IMR-90 (cell line): ENCODE results near the gene OR10J1. TPM values are rescaled to one million over a fixed set of nuclear protein-coding genes. Genes with fewer than 3 reads are reported as not detected.

Experiments used
- ATAC-seq: fragments of 200-7000 bp; cut with Tn5 transposase; 2 replicates; pipeline ENCODE4 v1.9.1; 2020; ENCODE audit warnings: low read depth, mild to moderate bottlenecking, moderate library complexity
- BruUV-seq: library from RNA; stranded (reverse); fragments of 400-500 nt; replicated peaks from 2 replicates; lab custom pipeline; 2021; lab: Mats Ljungman, UMichigan
- CTCF ChIA-PET: fragments of 300-600 bp; formaldehyde crosslinking; extraction: SDS; loops from one replicate; lab custom pipeline; 2021; ENCODE audit warnings: antibody characterized with exemption; lab: Yijun Ruan, JAX
- POLR2A ChIA-PET: fragments of 300-600 bp; sonication (Branson Sonifier 250); formaldehyde crosslinking; loops from one replicate; lab custom pipeline; 2022; ENCODE audit warnings: antibody characterized with exemption; ENCODE audit not compliant: unreplicated experiment; lab: Charles Lee
- DNase-seq: peaks from one replicate; pipeline ENCODE4 v3.0.0; 2013
- H2AFZ ChIP-seq: replicated peaks from 2 replicates; pipeline ENCODE3; 2013; ENCODE audit warnings: low read length, mild to moderate bottlenecking; ENCODE audit not compliant: poor library complexity
- H2AK5ac ChIP-seq: 2 replicates; pipeline ENCODE4 v1.6.1; 2013; ENCODE audit warnings: low read depth, low read length, inconsistent platforms
- H2AK9ac ChIP-seq: replicated peaks from 2 replicates; pipeline ENCODE3; 2013; ENCODE audit warnings: mild to moderate bottlenecking, low read depth, low read length, moderate library complexity; ENCODE audit not compliant: poor library complexity
- H2BK120ac ChIP-seq: 2 replicates; pipeline ENCODE4 v1.6.1; 2013; ENCODE audit warnings: low read depth, low read length, inconsistent platforms
- H2BK15ac ChIP-seq: 3 replicates; pipeline ENCODE4 v1.6.1; 2013; ENCODE audit warnings: low read depth, low read length, inconsistent platforms
- H2BK20ac ChIP-seq: 2 replicates; pipeline ENCODE4 v1.6.1; 2013; ENCODE audit warnings: low read depth, mild to moderate bottlenecking, inconsistent platforms, low read length, moderate library complexity
- H2BK5ac ChIP-seq: 2 replicates; pipeline ENCODE4 v1.6.1; 2013; ENCODE audit warnings: mild to moderate bottlenecking, low read depth, low read length, inconsistent platforms; ENCODE audit not compliant: poor library complexity, severe bottlenecking
- H3K14ac ChIP-seq: replicated peaks from 2 replicates; pipeline ENCODE4 v1.6.1; 2013; ENCODE audit warnings: low read depth, low read length, inconsistent platforms
- H3K18ac ChIP-seq: 2 replicates; pipeline ENCODE4 v1.6.1; 2013; ENCODE audit warnings: low read depth, low read length, control low read depth
- H3K23ac ChIP-seq: 2 replicates; pipeline ENCODE4 v1.6.1; 2013; ENCODE audit warnings: low read depth, low read length, inconsistent platforms
- H3K27ac ChIP-seq: 2 replicates; pipeline ENCODE4 v1.5.1; 2013; ENCODE audit warnings: mild to moderate bottlenecking, control low read depth, low read length; ENCODE audit not compliant: insufficient read depth
- H3K27me3 ChIP-seq: 2 replicates; pipeline ENCODE4 v1.6.1; 2013; ENCODE audit warnings: low read length; ENCODE audit not compliant: control insufficient read depth, insufficient read depth
- H3K36me3 ChIP-seq: 2 replicates; pipeline ENCODE4 v1.6.1; 2013; ENCODE audit warnings: low read length, mixed read lengths; ENCODE audit not compliant: control insufficient read depth, insufficient read depth
- H3K4ac ChIP-seq: 2 replicates; pipeline ENCODE4 v1.6.1; 2013; ENCODE audit warnings: low read depth, low read length, inconsistent platforms
- H3K4me1 ChIP-seq: 2 replicates; pipeline ENCODE4 v1.6.1; 2013; ENCODE audit warnings: low read length, mixed read lengths; ENCODE audit not compliant: control insufficient read depth, insufficient read depth
- H3K4me2 ChIP-seq: 2 replicates; pipeline ENCODE4 v1.6.1; 2013; ENCODE audit warnings: low read depth, mild to moderate bottlenecking, control low read depth, low read length, moderate library complexity
- H3K4me3 ChIP-seq: 2 replicates; pipeline ENCODE4 v1.5.1; 2013; ENCODE audit warnings: low read depth, mild to moderate bottlenecking, control low read depth, low read length, moderate library complexity; ENCODE audit not compliant: insufficient read depth
- H3K56ac ChIP-seq: 2 replicates; pipeline ENCODE4 v1.6.1; 2013; ENCODE audit warnings: low read length, inconsistent platforms; ENCODE audit not compliant: insufficient read depth; ENCODE audit errors: extremely low read depth
- H3K79me1 ChIP-seq, 2 experiments: 2 replicates each; pipeline ENCODE4 v1.6.1; 2013; ENCODE audit warnings: low read length in 2 of 2, inconsistent platforms in 1 of 2, low read depth in 1 of 2
- H3K9ac ChIP-seq: 2 replicates; pipeline ENCODE4 v1.6.1; 2013; ENCODE audit warnings: low read depth, low read length, control low read depth
- H3K9me1 ChIP-seq: 2 replicates; pipeline ENCODE4 v1.6.1; 2013; ENCODE audit warnings: low read length, inconsistent platforms; ENCODE audit not compliant: insufficient read depth
- H3K9me3 ChIP-seq: 2 replicates; pipeline ENCODE4 v1.6.1; 2013; ENCODE audit warnings: low read length; ENCODE audit not compliant: control insufficient read depth, insufficient read depth
- H4K20me1 ChIP-seq: 2 replicates; pipeline ENCODE4 v1.6.1; 2013; ENCODE audit warnings: low read length, inconsistent platforms; ENCODE audit not compliant: insufficient read depth
- H4K5ac ChIP-seq: 2 replicates; pipeline ENCODE4 v1.6.1; 2013; ENCODE audit warnings: mild to moderate bottlenecking, low read depth, low read length, control low read depth
- H4K8ac ChIP-seq, 2 experiments: 2 replicates each; pipeline ENCODE4 v1.6.1; 2013; ENCODE audit warnings: low read depth in 2 of 2, low read length in 2 of 2, control low read depth in 1 of 2, inconsistent platforms in 1 of 2
- H4K91ac ChIP-seq: 2 replicates; pipeline ENCODE4 v1.6.1; 2013; ENCODE audit warnings: low read depth, low read length, inconsistent platforms; ENCODE audit not compliant: insufficient read depth
- CTCF ChIP-seq: conservative IDR thresholded peaks from 2 replicates; pipeline ENCODE4 v1.5.1; 2012; ENCODE audit warnings: mild to moderate bottlenecking, low read depth, low read length, improper control_type of control experiment
- POLR2A ChIP-seq: IDR thresholded peaks from 2 replicates; pipeline ENCODE4 v1.6.1; 2012; ENCODE audit warnings: mild to moderate bottlenecking, low read depth, low read length
- RAD21 ChIP-seq: IDR thresholded peaks from 2 replicates; pipeline ENCODE4 v1.6.1; 2012; ENCODE audit warnings: low read length, improper control_type of control experiment
- RCOR1 ChIP-seq: IDR thresholded peaks from 2 replicates; pipeline ENCODE4 v1.6.1; 2012; ENCODE audit warnings: mild to moderate bottlenecking, low read length, improper control_type of control experiment; ENCODE audit not compliant: insufficient replicate concordance
- RFX5 ChIP-seq: IDR thresholded peaks from 2 replicates; pipeline ENCODE4 v1.8.0; 2012; ENCODE audit warnings: low read depth, mild to moderate bottlenecking, low read length, moderate library complexity
- WGBS, 2 experiments: methylation state at CpG; one replicate each; pipeline versions ENCODE4 v1.1.5 to v1.1.7; 2013; ENCODE audit warnings: missing lambda C conversion rate in 2 of 2; ENCODE audit not compliant: insufficient read length in 1 of 2; ENCODE audit errors: extremely low coverage in 2 of 2; 5-methylcytosine and 5-hydroxymethylcytosine counted together
- dilution Hi-C: fragments of 300-500 bp; cut with HindIII; formaldehyde crosslinking; loops from one replicate; pipeline ENCODE4 v1.14.3; 2018; ENCODE audit warnings: low sequenced_read_pairs; ENCODE audit not compliant: unreplicated experiment
- in situ Hi-C: fragments of 300-500 bp; cut with MboI; formaldehyde crosslinking; loops from 3 replicates; pipeline ENCODE4 v1.14.3; 2019; ENCODE audit warnings: low sequenced_read_pairs, inconsistent platforms, mixed read lengths
- intact Hi-C: fragments of 100-400 bp; cut with micrococcal nuclease; formaldehyde crosslinking; loops from 2 replicates; pipeline ENCODE4 v1.10.0; 2022
- polyA plus RNA-seq, 3 experiments: library from polyadenylated mRNA; depleted of rRNA; stranded (reverse); fragments of >200 nt; gene quantifications; 2 replicates each; pipeline ENCODE4 v1.2.3, GENCODE V29; 2012; ENCODE audit warnings: low replicate concordance in 1 of 3
- total RNA-seq: library from RNA; depleted of rRNA; stranded (reverse); fragments of >200 nt; gene quantifications from 2 replicates; pipeline ENCODE4 v1.2.3, GENCODE V29; 2012; rRNA removed

Gene OR10J1
- total and polyA plus RNA-seq, 2 of the 4 experiments (the other 2 are of a cell fraction) = not detected

- no TSS peak for BruUV-seq
- H3K9ac ChIP-seq = no peak overlapping the region
- no CpG with 5 or more reads among the region's 4 CpGs for WGBS, 2 experiments
- no peaks in the 10 kb centered on the region for H3K36me3 ChIP-seq
- H3K27me3 ChIP-seq = no peaks in the 10 kb centered on the region
- CTCF ChIA-PET = no interaction called here
- no peak overlapping the region for H2AFZ ChIP-seq
- DNase-seq (no peak), ATAC-seq (no peak)
- H2BK5ac ChIP-seq = no peak overlapping the region
- H2AK9ac ChIP-seq = no peak overlapping the region
- peaks cover 5% of the 10 kb centered on the region; the same call in 1 of the 2 replicates for H3K9me3 ChIP-seq
- no peak overlapping the region for H3K4me2 ChIP-seq
- no peak overlapping the region for H3K4ac ChIP-seq
- H2AK5ac ChIP-seq = no peak overlapping the region
- no peaks in the 10 kb centered on the region for H3K79me1 ChIP-seq
- H2BK15ac ChIP-seq = no peak overlapping the region
- no peak overlapping the region for H3K14ac ChIP-seq
- H4K20me1 ChIP-seq = no peaks in the 10 kb centered on the region
- dilution Hi-C loops = no loop called here
- no peak for TF ChIP-seq POLR2A
- TF ChIP-seq CTCF = no peak
- no peak for TF ChIP-seq RAD21
- no peak for TF ChIP-seq RCOR1
- TF ChIP-seq RFX5 = no peak
- no peaks in the 10 kb centered on the region for H3K9me1 ChIP-seq
- H3K23ac ChIP-seq = no peak overlapping the region
- in situ Hi-C loops = no loop called here
- no peak overlapping the region for H3K18ac ChIP-seq
- no peak overlapping the region for H2BK120ac ChIP-seq
- no peak overlapping the region for H2BK20ac ChIP-seq
- H3K27ac ChIP-seq = no peak overlapping the region
- no peak overlapping the region for H3K56ac ChIP-seq
- no peak overlapping the region for H4K91ac ChIP-seq
- POLR2A ChIA-PET = interaction anchor here (0.7 kb wide), 1 partner anchor 274 kb away, joined by 10 read pairs; no protein-coding TSS in a partner anchor
- H3K4me1 ChIP-seq = no peaks in the 10 kb centered on the region
- intact Hi-C loops = no loop called here
- H4K5ac ChIP-seq = no peak overlapping the region
- H3K4me3 ChIP-seq = no peak overlapping the region
- H4K8ac ChIP-seq = no peak overlapping the region
These were observed 44.0 kb downstream of the OR10J1 start for GRCh38 chr1:159483501-159483900.

Other genes with a start within 250 kb of the OR10J1 start
- gene ACKR1, start 234.8 kb upstream of the OR10J1 start, total RNA-seq = not detected in 2 replicates
- not detected in 2 replicates for gene ACKR1, start 234.8 kb upstream of the OR10J1 start, polyA plus RNA-seq (2012; rRNA removed)
- not detected in 2 replicates for gene FCER1A, start 137.4 kb upstream of the OR10J1 start, total RNA-seq
- gene FCER1A, start 137.4 kb upstream of the OR10J1 start, polyA plus RNA-seq (2012; rRNA removed) = not detected in 2 replicates
- gene OR10J4, start 7.5 kb upstream of the OR10J1 start, total RNA-seq = not detected in 2 replicates
- gene OR10J4, start 7.5 kb upstream of the OR10J1 start, polyA plus RNA-seq (2012; rRNA removed) = not detected in 2 replicates
- gene OR10J5, start 96.3 kb downstream of the OR10J1 start, total RNA-seq = not detected in 2 replicates
- gene OR10J5, start 96.3 kb downstream of the OR10J1 start, polyA plus RNA-seq (2012; rRNA removed) = not detected in 2 replicates
- not detected in 2 replicates for gene APCS, start 148.1 kb downstream of the OR10J1 start, total RNA-seq
- gene APCS, start 148.1 kb downstream of the OR10J1 start, polyA plus RNA-seq (2012; rRNA removed) = not detected in 2 replicates